GM21447 (cell line): ENCODE measurements around the gene AFG3L2.

ENCODE experiments used
- ATAC-seq: cut with Tn5 transposase; IDR thresholded peaks from one replicate; pipeline ENCODE4 v1.9.1; 2021; ENCODE audit not compliant: unreplicated experiment

AFG3L2 gene

GRCh38 chr18:12327510-12328178 is 49.4 kb downstream of the AFG3L2 start:
- ATAC-seq, result peak; percentile 79

- no peak for ATAC-seq
Observed at GRCh38 chr18:12326711-12327460, 50.1 kb downstream of the AFG3L2 start.

- ATAC-seq, result no peak
Observed at GRCh38 chr18:12325726-12326245, 51.2 kb downstream of the AFG3L2 start.

DNA sequence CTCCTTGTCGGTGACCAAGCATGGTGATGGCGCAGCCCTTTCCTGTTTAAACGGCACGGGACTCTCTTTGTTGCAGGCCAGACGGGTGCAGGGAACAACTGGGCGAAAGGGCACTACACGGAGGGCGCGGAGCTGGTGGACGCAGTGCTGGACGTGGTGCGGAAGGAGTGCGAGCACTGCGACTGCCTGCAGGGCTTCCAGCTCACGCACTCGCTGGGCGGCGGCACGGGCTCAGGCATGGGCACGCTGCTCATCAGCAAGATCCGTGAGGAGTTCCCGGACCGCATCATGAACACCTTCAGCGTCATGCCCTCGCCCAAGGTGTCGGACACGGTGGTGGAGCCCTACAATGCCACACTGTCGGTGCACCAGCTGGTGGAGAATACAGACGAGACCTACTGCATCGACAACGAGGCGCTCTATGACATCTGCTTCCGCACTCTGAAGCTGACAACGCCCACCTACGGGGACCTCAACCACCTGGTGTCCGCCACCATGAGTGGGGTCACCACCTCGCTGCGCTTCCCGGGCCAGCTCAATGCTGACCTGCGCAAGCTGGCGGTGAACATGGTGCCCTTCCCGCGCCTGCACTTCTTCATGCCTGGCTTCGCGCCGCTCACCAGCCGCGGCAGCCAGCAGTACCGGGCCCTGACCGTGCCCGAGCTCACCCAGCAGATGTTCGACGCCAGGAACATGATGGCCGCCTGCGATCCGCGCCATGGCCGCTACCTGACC is 51.9 kb downstream of the AFG3L2 start:
- no peak for ATAC-seq

GRCh38 chr18:12321333-12321732 is 55.7 kb downstream of the AFG3L2 start:
- ATAC-seq, result peak; percentile 74

- no peak for ATAC-seq
Observed at GRCh38 chr18:12318857-12319256, 58.2 kb downstream of the AFG3L2 start.

DNA sequence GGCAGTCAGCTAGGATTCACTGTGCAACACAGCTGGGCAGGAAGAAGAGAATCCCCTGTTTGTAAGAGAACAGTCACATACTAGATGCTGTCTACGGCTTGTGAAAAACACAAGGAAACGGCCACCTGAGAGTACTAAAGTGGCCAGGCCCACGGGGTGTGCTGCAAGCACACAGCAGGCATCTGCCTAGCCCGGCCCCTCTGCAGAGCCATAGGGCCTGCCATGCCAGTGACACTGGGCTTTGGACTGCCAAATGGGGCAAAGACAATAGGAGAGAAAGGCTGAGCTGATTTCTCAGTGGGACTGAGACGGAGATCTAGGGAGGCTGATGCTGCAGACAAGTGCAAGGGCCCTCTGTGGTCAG is 58.7 kb downstream of the AFG3L2 start:
- ATAC-seq, result no peak

DNA sequence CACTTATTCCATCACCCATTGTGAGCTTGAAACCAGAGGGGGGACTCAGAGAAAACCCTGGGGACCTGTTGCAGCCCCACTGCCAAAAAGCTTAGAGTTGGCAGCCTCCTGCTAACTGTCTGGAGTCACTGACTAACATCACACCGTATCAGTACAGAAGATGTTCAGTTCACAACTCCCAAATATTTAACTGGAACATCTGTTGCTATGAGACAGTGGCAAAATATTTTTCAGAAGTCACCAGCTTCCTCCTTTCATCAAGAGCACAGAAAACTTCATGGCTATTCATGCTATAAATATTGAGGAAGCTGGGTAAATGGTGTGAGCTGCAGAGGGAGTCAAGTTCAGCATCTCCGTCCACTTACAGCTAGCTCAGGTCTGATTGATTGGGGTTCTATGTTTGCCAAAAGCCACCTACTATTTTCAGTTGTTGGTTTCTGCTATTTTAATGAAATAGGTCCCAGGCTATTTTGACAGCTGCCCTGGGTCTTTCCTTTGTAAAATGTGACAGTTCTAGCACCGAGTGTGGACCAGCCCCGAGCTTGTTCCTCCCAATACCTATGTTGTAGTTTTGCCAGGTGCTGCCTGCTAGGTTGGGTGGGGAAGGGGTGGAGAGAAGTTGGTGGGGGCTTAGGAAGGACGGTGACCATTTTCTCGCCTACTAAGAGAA is 59.2 kb downstream of the AFG3L2 start:
- ATAC-seq, result no peak

DNA sequence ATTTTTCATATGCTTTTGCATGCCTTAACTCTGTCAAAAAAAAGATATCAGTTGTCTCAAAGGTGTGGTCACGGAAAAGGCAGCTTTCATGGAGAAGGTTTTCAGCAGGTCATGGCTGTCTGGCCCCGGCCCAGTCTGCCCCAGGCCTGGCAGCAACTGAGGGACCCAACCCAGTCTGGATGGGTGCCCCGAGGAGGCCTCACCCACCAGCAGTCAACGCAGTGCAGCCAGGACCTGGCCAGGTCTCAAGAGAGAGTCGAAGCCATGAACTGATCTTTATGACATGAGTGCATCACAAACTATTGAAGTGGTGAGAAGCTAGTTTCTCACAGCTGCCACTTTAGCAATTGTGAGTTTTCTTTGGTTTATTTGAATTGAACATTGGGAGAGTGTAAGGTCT is 61.1 kb downstream of the AFG3L2 start:
- no peak for ATAC-seq

DNA sequence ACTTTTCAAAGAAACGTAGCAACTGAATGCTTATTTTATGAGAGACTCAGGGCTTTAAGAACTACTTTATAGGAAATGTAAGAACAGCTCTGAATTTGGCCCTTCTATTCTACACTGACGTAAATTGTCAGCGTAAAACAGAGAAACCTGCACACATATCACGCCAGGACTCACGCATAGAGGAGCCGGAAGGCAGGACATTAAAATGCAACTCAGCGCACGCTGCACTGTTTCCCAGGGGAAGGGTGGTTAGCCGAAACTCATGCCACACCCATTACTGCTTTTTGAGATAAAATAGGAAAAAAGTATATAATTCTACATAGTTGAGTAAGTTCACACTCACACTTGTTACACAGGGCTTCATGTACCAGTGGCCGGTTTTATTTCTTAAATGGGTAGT is 61.5 kb downstream of the AFG3L2 start:
- ATAC-seq, result no peak

- ATAC-seq, result peak; percentile 47
Observed at GRCh38 chr18:12314591-12315305, 62.3 kb downstream of the AFG3L2 start.

- no peak for ATAC-seq
Observed at GRCh38 chr18:12313530-12314245, 63.3 kb downstream of the AFG3L2 start.

- no peak for ATAC-seq
Observed at GRCh38 chr18:12312976-12313375, 64.1 kb downstream of the AFG3L2 start.

DNA sequence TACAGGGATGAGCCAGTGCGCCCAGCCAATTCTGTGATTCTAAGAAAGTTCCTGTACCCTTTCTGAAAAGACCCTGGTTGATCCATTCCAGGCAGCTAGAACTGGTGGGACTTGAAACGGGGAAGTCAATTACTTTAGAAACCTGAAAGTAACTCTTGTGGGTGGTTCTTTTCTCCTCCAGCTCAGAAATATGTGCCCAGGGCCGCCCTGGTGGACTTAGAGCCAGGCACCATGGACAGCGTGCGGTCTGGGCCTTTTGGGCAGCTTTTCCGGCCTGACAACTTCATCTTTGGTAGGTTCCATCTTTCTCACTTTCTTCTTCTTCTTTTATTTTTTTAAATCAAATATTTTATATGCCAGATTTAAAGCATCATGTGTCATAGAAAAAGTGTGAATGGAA is 66.3 kb downstream of the AFG3L2 start:
- ATAC-seq, result no peak

DNA sequence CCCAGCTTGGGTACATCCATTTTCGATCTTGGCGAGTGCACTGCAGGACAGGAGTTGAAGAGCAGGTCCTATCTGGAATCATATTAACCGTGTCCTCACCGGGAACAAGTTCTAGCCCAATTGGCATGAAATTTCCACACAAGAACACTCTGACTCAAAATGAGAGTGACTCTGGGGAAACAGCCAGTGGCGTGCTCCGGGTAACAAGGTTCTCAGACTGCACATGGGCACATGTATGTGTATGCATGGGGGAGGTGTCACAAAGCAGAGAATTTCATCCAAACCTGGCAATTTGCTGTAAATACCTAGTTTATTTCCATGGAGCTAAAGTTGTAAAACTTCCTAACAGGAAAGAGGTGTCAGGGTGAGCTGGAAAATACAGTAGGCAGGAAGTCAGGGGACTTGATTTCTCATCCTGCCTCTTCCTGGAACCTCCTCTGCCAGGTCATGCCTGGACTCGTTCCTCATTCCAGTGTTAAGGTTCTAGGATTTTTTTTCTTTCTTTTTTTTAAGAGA is 67.3 kb downstream of the AFG3L2 start:
- no peak for ATAC-seq

- peak; percentile 64 for ATAC-seq
Observed at GRCh38 chr18:12308386-12309100, 68.5 kb downstream of the AFG3L2 start.

- ATAC-seq, result peak; percentile 59
Observed at GRCh38 chr18:12307701-12308385, 69.2 kb downstream of the AFG3L2 start, which contains the start of gene TUBB6. TUBB6 (plus strand) TSS chr18:12308241; CDS start chr18:12308293, 52 bp downstream.
